HG03066 (cell line): Measurements from ENCODE around the gene CHKB.
"Not testable (repeated sequence)": the region's sequence is repeated elsewhere in the genome, so short reads cannot be mapped to it uniquely, and the experiment has no call there.

Experiments used
- ATAC-seq: cut with Tn5 transposase; IDR thresholded peaks from one replicate; pipeline ENCODE4 v1.9.1; 2021; ENCODE audit warnings: low read depth; ENCODE audit not compliant: unreplicated experiment

CHKB gene

DNA sequence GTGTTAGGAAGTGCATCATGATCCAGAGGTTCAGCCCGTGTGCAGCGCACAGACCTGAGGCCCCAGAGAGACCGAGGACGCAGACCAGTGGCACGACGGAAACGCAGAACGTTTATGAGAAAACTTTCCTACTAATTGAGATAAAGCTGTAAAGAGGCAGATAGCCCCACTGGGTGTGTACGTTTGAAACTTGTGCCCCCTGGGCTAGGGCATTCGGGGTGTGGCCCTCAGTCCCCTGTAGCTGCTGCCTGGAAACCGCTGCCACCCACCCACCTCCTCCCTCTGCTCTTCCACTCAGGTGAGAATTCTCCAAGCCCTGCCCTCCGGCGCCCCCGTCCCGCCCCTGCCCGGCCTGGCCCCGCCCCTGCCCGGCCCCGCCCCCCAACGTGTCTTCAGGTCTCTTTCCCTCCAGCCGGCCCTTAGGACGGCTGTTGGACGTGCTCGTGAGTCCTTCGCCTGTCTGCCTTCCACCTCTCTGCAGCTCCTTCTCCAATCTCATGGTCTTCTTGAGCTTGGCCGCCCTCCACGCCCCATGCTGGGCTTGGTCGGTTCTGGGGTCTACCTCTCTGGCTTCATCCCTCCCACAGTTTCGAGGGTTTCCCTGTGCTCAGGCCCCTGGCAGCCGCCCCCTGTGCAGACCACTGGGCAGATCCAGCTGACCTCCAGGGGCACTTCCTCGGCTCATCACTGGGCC lies 30.0 kb upstream of the CHKB start:
- no peak for ATAC-seq

DNA sequence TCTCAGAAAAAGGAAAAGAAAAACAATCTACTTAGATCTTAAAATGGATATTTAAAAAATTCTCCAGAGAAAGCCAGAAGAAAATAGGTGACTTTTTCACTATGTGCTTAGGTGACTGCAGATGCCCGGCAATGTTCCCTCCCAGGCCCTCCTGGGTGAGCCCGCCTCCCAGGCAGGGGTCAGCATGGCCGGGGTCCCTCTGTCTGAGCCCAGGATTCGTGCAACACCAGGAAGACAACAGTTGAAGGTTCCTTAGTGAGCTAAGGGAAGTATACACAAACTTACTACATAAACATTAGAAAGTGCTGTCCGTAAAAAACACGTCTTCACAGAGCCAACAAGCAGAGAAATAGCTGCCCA lies 29.5 kb upstream of the CHKB start:
- ATAC-seq: no peak

DNA sequence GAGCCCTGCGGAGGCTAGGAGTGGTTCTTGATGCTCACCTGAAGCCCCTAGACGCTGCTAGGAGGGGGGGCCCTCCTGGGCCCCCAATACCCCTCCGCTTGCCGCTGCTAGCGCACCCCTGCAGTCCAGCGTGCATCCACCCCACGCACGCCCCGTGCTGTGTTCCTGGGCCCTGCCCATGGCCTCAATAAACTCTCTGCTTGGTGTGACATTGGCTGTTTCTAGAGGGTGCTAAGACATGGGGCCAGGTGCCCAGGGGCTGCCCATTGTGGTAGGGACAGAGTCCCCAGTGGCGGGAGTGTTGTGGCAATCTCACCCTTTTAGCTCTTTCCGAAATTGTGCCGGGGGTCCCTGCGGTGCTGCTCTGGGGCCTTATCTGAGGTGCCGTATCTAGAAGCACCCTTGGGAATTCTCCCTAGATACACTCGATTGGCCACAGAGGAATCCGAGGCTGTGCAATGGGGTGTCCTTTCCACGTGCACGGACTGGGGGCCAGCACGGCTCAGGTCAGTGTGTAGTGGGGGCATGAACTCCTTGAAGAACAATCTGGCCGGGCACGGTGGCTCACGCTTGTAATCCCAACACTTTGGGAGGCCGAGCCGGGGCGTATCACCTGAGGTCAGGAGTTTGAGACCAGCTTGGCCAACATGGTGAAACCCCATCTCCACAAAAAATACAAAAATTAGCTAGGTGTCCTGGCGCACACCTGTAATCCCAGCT lies 28.9 kb upstream of the CHKB start:
- no peak for ATAC-seq

- ATAC-seq: no peak
Observed at GRCh38 chr22:50610581-50610980, 27.9 kb upstream of the CHKB start.

- no peak for ATAC-seq
Observed at GRCh38 chr22:50610041-50610451, 27.4 kb upstream of the CHKB start.

DNA sequence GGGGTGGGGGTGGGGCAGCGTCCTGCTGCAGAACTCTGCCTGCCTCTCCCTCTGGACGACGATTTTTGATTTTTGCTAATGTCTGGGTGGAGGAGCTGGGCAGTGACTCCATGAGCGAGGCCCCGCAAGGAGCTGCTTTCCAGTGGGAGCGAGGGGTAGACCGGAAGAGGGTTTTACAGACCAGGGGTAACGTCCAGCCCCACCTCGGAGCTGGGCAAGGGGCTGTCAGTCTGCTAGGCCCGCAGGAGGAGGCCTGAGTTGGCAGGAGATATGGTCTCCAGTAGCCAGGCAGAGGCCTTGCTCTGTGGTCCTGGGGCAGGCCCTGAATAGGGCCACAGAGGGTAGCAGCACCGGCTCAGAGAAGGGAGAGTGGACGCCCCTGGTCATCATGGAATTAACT lies 26.9 kb upstream of the CHKB start:
- ATAC-seq: no peak

GRCh38 chr22:50608996-50609395 lies 26.3 kb upstream of the CHKB start:
- ATAC-seq: no peak

GRCh38 chr22:50608058-50608840 lies 25.6 kb upstream of the CHKB start:
- not testable (repeated sequence) for ATAC-seq

- no peak for ATAC-seq
Observed at GRCh38 chr22:50607659-50608020, 25.0 kb upstream of the CHKB start.

DNA sequence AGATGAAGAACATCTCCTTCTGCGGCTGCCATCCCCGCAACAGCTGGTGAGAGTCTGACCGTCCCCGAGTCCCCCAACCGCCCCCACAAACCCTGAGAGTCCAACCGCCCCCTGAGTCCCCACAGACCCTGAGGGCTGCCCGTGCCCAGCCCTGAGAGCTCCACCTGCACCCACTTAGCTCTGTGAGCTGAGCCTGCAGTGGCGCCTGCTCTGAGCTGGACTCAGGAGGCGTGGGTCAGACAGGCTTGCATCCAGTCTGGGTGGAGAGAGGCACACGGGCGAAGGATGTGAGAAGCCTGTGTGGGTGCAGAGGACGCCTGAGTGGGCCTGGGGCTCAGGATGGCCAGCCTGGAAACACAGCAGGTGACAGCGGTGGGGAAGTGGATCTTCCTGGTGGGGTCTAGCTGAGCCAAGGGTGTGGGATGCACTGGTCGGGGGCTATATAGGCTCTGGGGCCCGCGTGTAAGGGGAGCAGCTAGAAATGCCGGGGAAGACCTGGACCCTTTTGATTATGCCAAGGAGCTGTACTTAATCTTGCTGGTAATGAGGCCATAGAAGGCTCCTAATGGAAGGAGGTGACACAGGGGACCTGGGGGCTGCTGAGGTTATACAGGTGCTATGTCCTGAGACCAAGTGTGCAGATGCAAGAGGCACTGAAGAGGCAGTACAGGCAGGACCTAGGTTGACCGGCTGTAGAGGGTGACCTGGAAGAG lies 24.5 kb upstream of the CHKB start:
- no peak for ATAC-seq

DNA sequence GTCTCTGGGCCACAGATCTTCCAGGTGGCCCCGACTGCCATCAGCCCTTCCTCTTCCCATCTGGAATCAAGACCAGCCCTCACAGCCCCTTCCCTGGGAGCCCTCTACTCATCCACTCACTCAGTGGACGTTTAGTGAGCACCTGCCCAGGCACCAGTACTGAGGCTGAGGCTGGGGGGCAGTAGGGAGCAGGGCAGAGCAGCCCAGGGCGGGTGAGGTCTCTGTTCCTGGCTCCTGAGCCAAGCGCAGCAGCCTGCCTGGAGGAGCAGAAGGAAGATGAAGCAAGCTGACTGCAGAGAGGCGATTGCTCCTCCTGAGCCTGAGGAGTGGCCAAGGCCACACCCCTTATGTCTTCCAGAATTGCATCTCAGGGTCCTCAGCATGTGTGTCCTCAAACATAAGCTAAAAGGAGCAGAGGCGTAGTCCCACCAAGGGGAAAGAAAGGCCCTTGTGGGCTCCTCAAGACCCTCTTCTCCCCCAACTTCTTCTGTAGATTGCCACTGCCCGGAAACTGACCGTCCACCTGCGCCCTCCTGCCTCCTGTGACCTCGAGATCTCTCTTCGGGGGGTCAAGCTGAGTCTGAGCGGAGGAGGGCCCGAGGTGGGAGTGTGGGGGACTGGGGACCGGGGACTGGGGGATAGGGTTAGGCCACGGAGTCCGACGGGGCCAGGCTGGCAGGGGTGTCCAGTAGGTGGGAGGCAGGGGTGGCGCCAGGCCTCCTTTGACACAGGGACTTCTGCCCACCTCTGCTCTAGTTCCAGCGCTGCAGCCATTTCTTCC lies 23.7 kb upstream of the CHKB start:
- ATAC-seq: no peak

- no peak for ATAC-seq
Observed at GRCh38 chr22:50605613-50606074, 23.0 kb upstream of the CHKB start.

- ATAC-seq: no peak
Observed at GRCh38 chr22:50605002-50605612, 22.5 kb upstream of the CHKB start.

DNA sequence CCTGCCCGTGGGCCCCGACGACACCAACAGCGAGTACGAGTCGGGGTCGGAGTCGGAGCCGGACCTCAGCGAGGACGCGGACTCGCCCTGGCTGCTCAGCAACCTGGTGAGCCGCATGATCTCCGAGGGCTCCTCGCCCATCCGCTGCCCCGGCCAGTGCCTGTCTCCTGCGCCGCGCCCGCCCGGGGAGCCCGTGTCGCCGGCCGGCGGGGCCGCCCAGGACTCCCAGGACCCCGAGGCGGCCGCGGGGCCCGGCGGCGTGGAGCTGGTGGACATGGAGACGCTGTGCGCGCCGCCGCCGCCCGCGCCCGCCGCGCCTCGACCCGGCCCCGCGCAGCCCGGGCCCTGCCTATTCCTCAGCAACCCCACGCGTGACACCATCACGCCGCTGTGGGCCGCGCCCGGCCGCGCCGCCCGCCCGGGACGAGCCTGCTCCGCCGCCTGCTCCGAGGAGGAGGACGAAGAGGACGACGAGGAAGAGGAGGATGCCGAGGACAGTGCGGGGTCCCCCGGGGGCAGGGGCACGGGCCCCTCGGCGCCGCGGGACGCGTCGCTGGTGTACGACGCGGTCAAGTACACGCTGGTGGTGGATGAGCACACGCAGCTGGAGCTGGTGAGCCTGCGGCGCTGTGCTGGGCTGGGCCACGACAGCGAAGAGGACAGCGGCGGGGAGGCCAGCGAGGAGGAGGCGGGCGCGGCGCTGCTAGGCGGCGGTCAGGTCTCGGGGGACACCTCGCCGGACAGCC lies 21.8 kb upstream of the CHKB start:
- no peak for ATAC-seq

DNA sequence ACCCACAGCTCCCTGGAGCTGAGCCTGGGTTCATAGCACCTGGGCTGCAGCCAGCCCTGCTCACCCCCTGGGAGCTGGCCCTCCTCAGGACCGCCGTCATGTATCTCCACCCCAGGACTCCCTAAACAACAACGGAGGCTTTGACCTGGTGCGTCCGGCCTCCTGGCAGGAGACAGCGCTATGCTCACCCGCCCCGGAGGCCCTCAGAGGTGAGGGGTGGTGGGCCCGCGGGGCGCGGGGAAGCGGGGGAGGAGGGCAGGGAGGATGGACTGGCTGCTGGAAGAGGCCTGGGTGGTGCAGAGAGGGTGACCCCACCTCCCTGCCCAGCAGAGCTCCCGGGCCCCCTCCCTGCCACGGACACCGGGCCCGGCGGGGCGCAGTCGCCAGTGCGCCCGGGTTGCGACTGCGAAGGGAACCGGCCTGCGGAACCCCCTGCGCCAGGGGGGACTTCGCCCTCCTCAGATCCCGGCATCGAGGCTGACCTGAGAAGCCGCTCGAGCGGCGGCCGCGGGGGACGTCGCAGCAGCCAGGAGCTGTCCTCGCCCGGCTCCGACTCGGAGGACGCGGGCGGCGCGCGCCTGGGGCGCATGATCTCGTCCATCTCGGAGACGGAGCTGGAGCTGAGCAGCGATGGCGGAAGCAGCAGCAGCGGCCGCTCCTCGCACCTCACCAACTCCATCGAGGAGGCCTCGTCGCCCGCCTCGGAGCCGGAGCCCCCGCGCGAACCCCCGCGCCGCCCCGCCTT lies 21.0 kb upstream of the CHKB start:
- ATAC-seq: no peak

GRCh38 chr22:50602338-50602700 lies 19.7 kb upstream of the CHKB start:
- ATAC-seq: no peak

- ATAC-seq: no peak
Observed at GRCh38 chr22:50601669-50602337, 19.2 kb upstream of the CHKB start.
